HFFc6 (cell line): ENCODE data around the gene FAM186B. TPM values are rescaled to one million over a fixed set of nuclear protein-coding genes. Genes with fewer than 3 reads are reported as not detected.

ENCODE experiments used
- DNase-seq: peaks from one replicate; pipeline ENCODE4 v3.0.0-alpha.2; 2018
- H3K27ac Mint-ChIP-seq: 2 replicates; pipeline ENCODE4 v1.8.0; 2020; ENCODE audit warnings: mild to moderate bottlenecking, mixed read lengths
- H3K27me3 Mint-ChIP-seq: 2 replicates; pipeline ENCODE4 v1.8.0; 2021; ENCODE audit warnings: mild to moderate bottlenecking, moderate library complexity, mixed read lengths; ENCODE audit not compliant: insufficient read depth
- H3K36me3 Mint-ChIP-seq: 2 replicates; pipeline ENCODE4 v1.8.0; 2021; ENCODE audit warnings: low read depth, mixed read lengths
- H3K4me1 Mint-ChIP-seq: 2 replicates; pipeline ENCODE4 v1.8.0; 2020; ENCODE audit warnings: low read depth, mixed read lengths
- H3K4me3 Mint-ChIP-seq: 2 replicates; pipeline ENCODE4 v1.8.0; 2020; ENCODE audit warnings: mild to moderate bottlenecking, moderate library complexity, mixed read lengths
- H3K9me3 Mint-ChIP-seq: 2 replicates; pipeline ENCODE4 v1.8.0; 2020; ENCODE audit warnings: mild to moderate bottlenecking, mixed read lengths
- CTCF ChIP-seq: fragments of 200-600 bp; sonication (generic); IDR thresholded peaks from 2 replicates; pipeline ENCODE4 v1.5.0; 2021; ENCODE audit warnings: antibody characterized with exemption, mild to moderate bottlenecking
- total RNA-seq, 6 experiments: library from RNA; stranded (reverse); fragmentation: NEBNext Ultra II Directional; extraction: Animal tissue kit (Norgen Biotek cat#: 25700); gene quantifications; 2 replicates in 1 of 6; 3 replicates in 5 of 6; pipeline ENCODE4 v1.2.3, GENCODE V29; 2021

The FAM186B gene
- total RNA-seq, 6 experiments from 2014 or later: 0.21 to 0.46 (median 0.31) TPM

DNA sequence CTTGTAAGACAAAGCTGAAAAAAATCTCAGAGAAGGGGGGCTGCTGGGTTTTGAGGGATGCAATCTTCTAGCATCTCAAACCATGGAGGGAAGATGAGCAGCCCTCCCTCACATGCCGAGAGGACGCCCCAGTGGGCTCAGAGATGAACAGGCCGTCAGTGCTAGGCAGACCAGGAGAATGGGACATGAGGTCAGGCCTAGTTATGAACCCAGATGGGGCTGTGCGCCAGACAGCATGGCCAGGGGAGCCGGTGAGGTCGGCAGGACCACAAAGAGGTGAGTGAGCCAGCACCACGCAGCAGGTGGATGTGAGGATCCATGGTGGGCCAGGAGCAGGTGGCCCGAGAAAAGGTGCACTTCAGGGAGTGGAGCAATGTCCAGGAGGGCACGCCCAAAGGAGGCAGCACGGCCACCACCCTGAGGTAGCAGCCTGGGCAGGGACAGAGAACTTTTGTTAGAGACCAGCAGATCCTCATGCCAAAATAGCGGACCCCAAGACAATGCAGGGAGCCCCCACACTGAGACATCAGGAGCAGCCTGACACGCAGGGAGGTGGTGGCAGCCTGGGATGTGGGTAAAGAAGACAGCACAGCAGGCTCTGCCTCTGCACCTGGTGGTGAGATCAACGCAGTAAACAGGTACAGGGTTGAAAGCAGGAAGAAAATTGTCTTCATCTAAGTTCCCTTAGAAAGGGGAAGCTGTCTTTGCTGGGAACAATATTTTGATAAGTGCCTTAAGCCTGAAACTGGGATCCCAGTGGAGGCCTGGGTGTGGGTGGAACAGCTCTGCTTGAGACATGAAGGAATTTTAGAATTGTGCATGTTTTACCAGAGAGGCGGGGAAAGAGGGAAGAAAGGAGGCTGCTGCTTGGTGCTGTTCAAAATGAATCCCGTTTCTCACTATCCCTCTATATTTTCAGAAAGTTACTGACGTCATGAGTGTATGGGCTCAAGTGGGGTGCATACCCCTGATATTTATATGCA is 19.7 kb downstream of the FAM186B start:
- Mint-ChIP-seq H3K4me3 (no peak overlapping the region), H3K27me3 (no peaks in the 10 kb centered on the region), H3K9me3 (no peaks in the 10 kb centered on the region; the same call in 1 of the 2 replicates), H3K36me3 (peaks cover 11% of the 10 kb centered on the region; the same call in 1 of the 2 replicates), H3K27ac (no peak overlapping the region), H3K4me1 (peaks cover 8% of the 10 kb centered on the region)
- TF ChIP-seq CTCF: no peak
- DNase-seq: no peak

- Mint-ChIP-seq H3K9me3 (no peaks in the 10 kb centered on the region), H3K27me3 (no peaks in the 10 kb centered on the region), H3K4me3 (no peak overlapping the region), H3K27ac (no peak overlapping the region), H3K4me1 (peaks cover 14% of the 10 kb centered on the region), H3K36me3 (0 out of 2 replicates have a peak, but pooled peaks cover 5% of the 10 kb centered on the region)
- no peak for TF ChIP-seq CTCF
- no peak for DNase-seq
Measured at GRCh38 chr12:49584591-49584990, 20.8 kb downstream of the FAM186B start.

- peaks cover 14% of the 10 kb centered on the region for H3K4me1 Mint-ChIP-seq
- H3K36me3 Mint-ChIP-seq: no peaks in the 10 kb centered on the region
- no peak overlapping the region for H3K27ac Mint-ChIP-seq
- no peak for DNase-seq
- H3K4me3 Mint-ChIP-seq: no peak overlapping the region
- no peaks in the 10 kb centered on the region for H3K27me3 Mint-ChIP-seq
- TF ChIP-seq CTCF: no peak
- H3K9me3 Mint-ChIP-seq: no peaks in the 10 kb centered on the region
Measured at GRCh38 chr12:49583366-49584094, 21.9 kb downstream of the FAM186B start.

GRCh38 chr12:49582850-49583249 is 22.6 kb downstream of the FAM186B start:
- H3K27me3 Mint-ChIP-seq: no peaks in the 10 kb centered on the region
- H3K9me3 Mint-ChIP-seq: no peaks in the 10 kb centered on the region
- H3K4me3 Mint-ChIP-seq: no peak overlapping the region
- DNase-seq: no peak
- H3K27ac Mint-ChIP-seq: no peak overlapping the region
- TF ChIP-seq CTCF: no peak
- H3K4me1 Mint-ChIP-seq: peaks cover 14% of the 10 kb centered on the region
- no peaks in the 10 kb centered on the region for H3K36me3 Mint-ChIP-seq

- Mint-ChIP-seq H3K9me3 (no peaks in the 10 kb centered on the region), H3K36me3 (no peaks in the 10 kb centered on the region), H3K27me3 (no peaks in the 10 kb centered on the region), H3K27ac (no peak overlapping the region), H3K4me3 (no peak overlapping the region), H3K4me1 (peaks cover 14% of the 10 kb centered on the region)
- TF ChIP-seq CTCF: no peak
- DNase-seq: no peak
Measured at GRCh38 chr12:49582201-49582600, 23.2 kb downstream of the FAM186B start.
